Ishikawa (cell line): ENCODE results near the gene MARF1.

Source experiments
- CREB1 ChIP-seq: IDR thresholded peaks from 2 replicates; pipeline ENCODE4 v1.6.1; 2012; ENCODE audit warnings: low read depth
- EGR1 ChIP-seq: IDR thresholded peaks from 2 replicates; pipeline ENCODE4 v1.6.1; 2012
- EP300 ChIP-seq: IDR thresholded peaks from 2 replicates; pipeline ENCODE4 v1.6.1; 2012; ENCODE audit warnings: borderline replicate concordance
- MAX ChIP-seq: IDR thresholded peaks from 2 replicates; pipeline ENCODE4 v1.6.1; 2012
- NFIC ChIP-seq: IDR thresholded peaks from 2 replicates; pipeline ENCODE4 v1.6.1; 2012
- REST ChIP-seq: IDR thresholded peaks from 2 replicates; pipeline ENCODE4 v1.6.1; 2012; ENCODE audit warnings: low read depth, mild to moderate bottlenecking
- TAF1 ChIP-seq: IDR thresholded peaks from 2 replicates; pipeline ENCODE4 v1.6.1; 2012; ENCODE audit warnings: low read depth, mild to moderate bottlenecking
- TCF12 ChIP-seq: IDR thresholded peaks from 2 replicates; pipeline ENCODE4 v1.6.1; 2012; ENCODE audit warnings: low read depth
- YY1 ChIP-seq: IDR thresholded peaks from 2 replicates; pipeline ENCODE4 v1.6.1; 2012; ENCODE audit warnings: low read depth
- ZBTB7A ChIP-seq: IDR thresholded peaks from 2 replicates; pipeline ENCODE4 v1.6.1; 2012; ENCODE audit warnings: low read depth

- TF ChIP-seq TAF1 (no peak), EP300 (no peak), EGR1 (no peak), MAX (no peak), TCF12 (no peak), REST (no peak), YY1 (no peak), NFIC (no peak), CREB1 (no peak), ZBTB7A (no peak)
Observed at GRCh38 chr16:15566095-15566494, 76.9 kb downstream of the MARF1 start.
